GM12874 (cell line): Measurements from ENCODE around the gene C19orf67.
A peak's percentile ranks its signal among the peaks of the same experiment; 100 is the strongest.

Source experiments
- TF ChIP-seq, protein P1 (sequence below): IDR thresholded peaks from 2 replicates; pipeline ENCODE4 v1.5.1; 2011; ENCODE audit warnings: low read depth, mild to moderate bottlenecking, control low read depth, low read length, moderate library complexity; ENCODE audit not compliant: insufficient read depth

The C19orf67 gene

DNA sequence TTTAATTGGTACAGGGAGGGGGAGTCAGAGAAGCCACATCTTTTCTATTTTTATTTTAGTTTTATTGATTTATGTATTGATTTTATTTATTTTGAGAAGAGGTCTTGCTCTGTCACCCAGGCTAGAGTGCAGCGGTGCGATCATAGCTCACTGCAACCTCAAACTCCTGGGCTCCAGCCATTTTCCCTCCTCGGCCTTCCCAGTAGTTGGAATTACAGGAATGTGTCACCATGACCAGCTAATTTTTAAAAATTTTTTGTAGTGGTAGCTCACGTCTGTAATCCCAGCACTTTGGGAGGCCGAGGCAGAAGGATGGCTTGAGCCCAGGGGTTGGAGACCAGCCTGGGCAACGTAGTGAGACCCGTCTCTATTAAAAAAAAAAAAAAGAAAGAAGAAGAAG, 49.9 kb downstream of the C19orf67 start:
- TF ChIP-seq, protein P1, sequence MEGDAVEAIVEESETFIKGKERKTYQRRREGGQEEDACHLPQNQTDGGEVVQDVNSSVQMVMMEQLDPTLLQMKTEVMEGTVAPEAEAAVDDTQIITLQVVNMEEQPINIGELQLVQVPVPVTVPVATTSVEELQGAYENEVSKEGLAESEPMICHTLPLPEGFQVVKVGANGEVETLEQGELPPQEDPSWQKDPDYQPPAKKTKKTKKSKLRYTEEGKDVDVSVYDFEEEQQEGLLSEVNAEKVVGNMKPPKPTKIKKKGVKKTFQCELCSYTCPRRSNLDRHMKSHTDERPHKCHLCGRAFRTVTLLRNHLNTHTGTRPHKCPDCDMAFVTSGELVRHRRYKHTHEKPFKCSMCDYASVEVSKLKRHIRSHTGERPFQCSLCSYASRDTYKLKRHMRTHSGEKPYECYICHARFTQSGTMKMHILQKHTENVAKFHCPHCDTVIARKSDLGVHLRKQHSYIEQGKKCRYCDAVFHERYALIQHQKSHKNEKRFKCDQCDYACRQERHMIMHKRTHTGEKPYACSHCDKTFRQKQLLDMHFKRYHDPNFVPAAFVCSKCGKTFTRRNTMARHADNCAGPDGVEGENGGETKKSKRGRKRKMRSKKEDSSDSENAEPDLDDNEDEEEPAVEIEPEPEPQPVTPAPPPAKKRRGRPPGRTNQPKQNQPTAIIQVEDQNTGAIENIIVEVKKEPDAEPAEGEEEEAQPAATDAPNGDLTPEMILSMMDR: no peak

DNA sequence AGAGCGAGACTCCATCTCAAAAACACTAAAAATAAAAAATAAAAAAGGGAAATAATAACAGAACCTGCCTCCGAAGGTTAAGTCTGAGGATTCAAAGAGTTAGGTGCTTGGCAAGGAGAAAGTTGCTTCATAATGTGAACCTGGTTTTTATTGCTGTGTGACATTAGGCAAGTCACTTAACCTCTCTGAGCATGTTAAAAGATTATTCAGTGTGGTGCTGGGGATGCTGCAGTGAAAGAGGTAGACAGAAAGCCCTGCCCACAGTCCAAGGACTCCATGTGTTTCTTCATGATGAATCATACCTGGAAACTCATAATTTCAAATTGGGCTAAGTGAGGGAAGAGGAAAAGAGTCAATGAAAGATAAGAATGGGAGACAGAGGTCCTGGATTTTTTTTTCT, 51.6 kb downstream of the C19orf67 start:
- TF ChIP-seq, protein P1: no peak

- TF ChIP-seq, protein P1: peak; percentile 87
These were observed 53.7 kb downstream of the C19orf67 start, which contains the start of gene IL27RA for GRCh38 chr19:14031719-14032480. TSS of gene IL27RA (plus strand) at chr19:14031762. CDS start at chr19:14031873, 111 bp downstream.
